Dermis blood vessel endothelial cell (primary cell): Measurements from ENCODE around the gene TNFAIP8L1. TPM values are rescaled to one million over a fixed set of nuclear protein-coding genes. Genes with fewer than 3 reads are reported as not detected.

Source experiments
- DNase-seq: peaks from one replicate; pipeline ENCODE4 v3.0.0; 2010
- total RNA-seq: library from RNA; depleted of rRNA; stranded (reverse); fragments of >200 nt; gene quantifications from 2 replicates; pipeline ENCODE4 v1.2.3, GENCODE V29; 2014

Gene TNFAIP8L1
- total RNA-seq, 1 donor from 2014 or later, result 70.1 TPM

- DNase-seq, result no peak
Observed at GRCh38 chr19:4650159-4650558, 10.8 kb downstream of the TNFAIP8L1 start.

- DNase-seq, result no peak
Observed at GRCh38 chr19:4652075-4652474, 12.8 kb downstream of the TNFAIP8L1 start.

GRCh38 chr19:4653793-4654436 lies 14.6 kb downstream of the TNFAIP8L1 start:
- no peak for DNase-seq

GRCh38 chr19:4654437-4655361 lies 15.4 kb downstream of the TNFAIP8L1 start:
- no peak for DNase-seq

GRCh38 chr19:4656102-4656501 lies 16.8 kb downstream of the TNFAIP8L1 start:
- no peak for DNase-seq

- no peak for DNase-seq
Observed at GRCh38 chr19:4657262-4657661, 17.9 kb downstream of the TNFAIP8L1 start.

- DNase-seq, result no peak
Observed at GRCh38 chr19:4657835-4658234, 18.5 kb downstream of the TNFAIP8L1 start.

GRCh38 chr19:4660181-4660791 lies 21.0 kb downstream of the TNFAIP8L1 start:
- DNase-seq, result peak; percentile 68

GRCh38 chr19:4660993-4661392 lies 21.7 kb downstream of the TNFAIP8L1 start:
- no peak for DNase-seq

- DNase-seq, result no peak
Observed at GRCh38 chr19:4662020-4662695, 22.8 kb downstream of the TNFAIP8L1 start.

GRCh38 chr19:4662812-4663211 lies 23.5 kb downstream of the TNFAIP8L1 start:
- no peak for DNase-seq

GRCh38 chr19:4664642-4665041 lies 25.3 kb downstream of the TNFAIP8L1 start:
- no peak for DNase-seq

GRCh38 chr19:4669723-4670480 lies 30.6 kb downstream of the TNFAIP8L1 start, which contains the start of gene MYDGF:
Gene MYDGF, minus strand, starts transcription at chr19:4670342. Its CDS starts 8 bp downstream, at chr19:4670334.
- DNase-seq, result peak; percentile 95

GRCh38 chr19:4671185-4671851 lies 32.0 kb downstream of the TNFAIP8L1 start:
- DNase-seq, result no peak

- DNase-seq, result no peak
Observed at GRCh38 chr19:4673216-4673615, 33.9 kb downstream of the TNFAIP8L1 start.

- DNase-seq, result no peak
Observed at GRCh38 chr19:4673726-4674125, 34.4 kb downstream of the TNFAIP8L1 start.

GRCh38 chr19:4675346-4675745 lies 36.0 kb downstream of the TNFAIP8L1 start:
- no peak for DNase-seq

- peak; percentile 72 for DNase-seq
Observed at GRCh38 chr19:4676955-4677731, 37.8 kb downstream of the TNFAIP8L1 start.

- no peak for DNase-seq
Observed at GRCh38 chr19:4678881-4679790, 39.8 kb downstream of the TNFAIP8L1 start.
